T-cell (primary cell): ENCODE data around the gene ZNF362. TPM values are rescaled to one million over a fixed set of nuclear protein-coding genes. Genes with fewer than 3 reads are reported as not detected.

Source experiments
- ATAC-seq, 4 experiments: fragments of 200-7000 bp in 3 of 4; fragments of 150-1000 bp in 1 of 4; cut with Tn5 transposase; replicated peaks in 1 of 4; 1 replicate in 3 of 4; 2 replicates in 1 of 4; pipeline ENCODE4 v1.10.0; 2021; ENCODE audit warnings: moderate library complexity in 3 of 4, mild to moderate bottlenecking in 2 of 4, moderate number of reproducible peaks in 1 of 4
- CTCF ChIA-PET, 2 donors: fragments of 300-600 bp; sonication (Branson Sonifier 250); formaldehyde crosslinking; loops; one replicate each; lab custom pipeline; 2022; ENCODE audit warnings: antibody characterized with exemption in 2 of 2; lab: Charles Lee
- POLR2A ChIA-PET, 2 donors: fragments of 300-600 bp; sonication (Branson Sonifier 250); formaldehyde crosslinking; loops; one replicate each; lab custom pipeline; 2022; ENCODE audit warnings: antibody characterized with exemption in 2 of 2; lab: Charles Lee
- DNase-seq, 35 experiments: peaks; one replicate each; pipeline versions ENCODE4 v3.0.0 to v3.0.0-alpha.2; 2013 to 2023
- H3K27ac ChIP-seq: one replicate; pipeline ENCODE4 v1.5.1; 2013; ENCODE audit warnings: low read length
- H3K27me3 ChIP-seq, 2 experiments: replicated peaks in 1 of 2; 1 replicate in 1 of 2; 2 replicates in 1 of 2; pipeline versions ENCODE4 v1.6.1 to v1.7.0; 2013; ENCODE audit warnings: low read length in 1 of 2, mixed read lengths in 1 of 2; ENCODE audit not compliant: control insufficient read depth in 2 of 2, insufficient read depth in 2 of 2; ENCODE audit errors: extremely low read depth in 1 of 2
- H3K36me3 ChIP-seq, 2 donors: 1 replicate in 1 of 2; 2 replicates in 1 of 2; pipeline versions ENCODE4 v1.6.1 to v1.7.0; 2013; ENCODE audit warnings: low read length in 1 of 2; ENCODE audit not compliant: control insufficient read depth in 2 of 2, insufficient read depth in 1 of 2; ENCODE audit errors: extremely low read depth in 1 of 2
- H3K4me1 ChIP-seq, 2 experiments: 1 replicate in 1 of 2; 2 replicates in 1 of 2; pipeline versions ENCODE4 v1.6.1 to v1.7.0; 2013; ENCODE audit warnings: low read length in 2 of 2, mixed read lengths in 1 of 2; ENCODE audit not compliant: insufficient read depth in 2 of 2, control insufficient read depth in 1 of 2; ENCODE audit errors: extremely low read depth in 1 of 2
- H3K4me3 ChIP-seq, 2 donors: 1 replicate in 1 of 2; 2 replicates in 1 of 2; pipeline versions ENCODE4 v1.5.1 to v1.7.0; 2013; ENCODE audit warnings: mild to moderate bottlenecking in 2 of 2, low read length in 1 of 2, moderate library complexity in 1 of 2; ENCODE audit not compliant: control insufficient read depth in 1 of 2; ENCODE audit errors: extremely low read depth in 1 of 2
- H3K9me3 ChIP-seq: 2 replicates; pipeline ENCODE4 v1.7.0; 2013
- H3K27ac Mint-ChIP-seq, 2 donors: one replicate each; pipeline ENCODE4 v1.8.0; 2020 to 2021; ENCODE audit warnings: mild to moderate bottlenecking in 2 of 2, mixed read lengths in 2 of 2
- H3K27me3 Mint-ChIP-seq, 2 donors: one replicate each; pipeline ENCODE4 v1.8.0; 2021 to 2022; ENCODE audit warnings: mixed read lengths in 2 of 2
- H3K36me3 Mint-ChIP-seq: one replicate; pipeline ENCODE4 v1.8.0; 2021; ENCODE audit warnings: mixed read lengths
- H3K4me1 Mint-ChIP-seq, 3 donors: one replicate each; pipeline ENCODE4 v1.8.0; 2020 to 2022; ENCODE audit warnings: mixed read lengths in 3 of 3, mild to moderate bottlenecking in 1 of 3
- H3K4me3 Mint-ChIP-seq, 3 donors: one replicate each; pipeline ENCODE4 v1.8.0; 2020 to 2022; ENCODE audit warnings: mild to moderate bottlenecking in 3 of 3, mixed read lengths in 3 of 3, moderate library complexity in 3 of 3
- H3K9me3 Mint-ChIP-seq, 3 donors: one replicate each; pipeline ENCODE4 v1.8.0; 2020 to 2022; ENCODE audit warnings: mixed read lengths in 3 of 3
- WGBS: methylation state at CpG from one replicate; pipeline ENCODE4 v1.1.5; 2013; ENCODE audit warnings: missing lambda C conversion rate; ENCODE audit not compliant: insufficient coverage; 5-methylcytosine and 5-hydroxymethylcytosine counted together
- total RNA-seq, 35 experiments: library from RNA in 6 of 35; stranded (reverse) in 6 of 35; fragments of 120-200 nt in 1 of 35; gene quantifications; one replicate each; pipeline versions ENCODE4 v1.2.1 to v1.2.4 and lab custom pipeline; 2013 to 2026

The ZNF362 gene
- total RNA-seq, 5 donors from 2014 or later (not counting 1 experiment from before 2014, with no cell fraction given), result 22.9 to 31.4 (median 24.5) TPM

DNA sequence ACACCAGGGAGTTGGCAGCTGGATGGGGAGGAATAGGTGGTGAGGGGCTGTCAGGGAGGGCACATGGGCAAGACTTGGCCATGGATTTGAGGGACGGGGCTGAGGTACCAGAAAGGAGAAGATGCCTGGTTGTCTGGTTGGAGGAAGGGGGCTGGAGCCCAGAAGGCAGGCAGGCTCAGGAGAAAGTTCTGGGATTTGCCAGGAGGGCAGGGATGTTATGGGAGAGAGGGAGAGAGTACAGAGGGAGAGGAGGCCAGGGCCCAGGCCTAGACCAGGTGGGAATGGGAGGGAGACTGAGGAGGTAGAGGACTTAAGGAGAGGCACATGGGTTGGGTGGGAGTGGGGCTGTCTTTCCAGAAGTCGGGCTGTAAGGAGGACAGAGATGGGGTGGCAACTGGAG is 60.3 kb downstream of the ZNF362 start:
- no peak overlapping the region for H3K4me3 Mint-ChIP-seq
- WGBS, result 57% methylated on average over 2 of the region's 2 CpGs

DNA sequence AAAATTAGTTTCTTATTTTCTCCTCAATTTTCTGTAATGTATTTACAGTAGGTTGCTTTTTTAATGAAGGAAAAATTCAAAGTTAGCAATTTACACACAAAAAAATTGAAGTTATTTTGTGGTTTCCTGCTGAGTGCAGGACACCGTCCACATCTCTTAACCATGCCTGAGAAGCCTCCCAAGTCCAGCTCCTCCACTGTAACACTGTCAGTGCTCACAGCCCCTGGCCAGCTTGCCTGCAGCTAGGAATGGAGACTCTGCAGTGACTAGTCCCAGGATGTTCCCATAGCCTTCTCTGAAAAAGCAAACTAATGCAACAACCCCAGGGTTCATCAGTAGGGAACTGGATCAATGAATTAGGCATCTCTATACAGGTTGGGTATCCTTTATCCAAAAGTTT is 61.1 kb downstream of the ZNF362 start:
- Mint-ChIP-seq H3K27me3 (peaks cover 0 to 3% of the 10 kb centered on the region in 2 donors), H3K9me3 (no peaks in the 10 kb centered on the region), H3K36me3 (peaks cover 3% of the 10 kb centered on the region), H3K4me1 (peaks cover 0 to 8% (median 0%) of the 10 kb centered on the region in 3 donors), H3K4me3 (no peak overlapping the region), H3K27ac (no peak overlapping the region)
- DNase-seq (no peak), ATAC-seq (no peak)
- WGBS, result no CpG with 5 or more reads among the region's 1 CpG
- H3K27me3 ChIP-seq, result peaks cover 0 to 4% of the 10 kb centered on the region in 2 experiments
- no peaks in the 10 kb centered on the region for H3K9me3 ChIP-seq
- ChIA-PET CTCF (no interaction called here), POLR2A (no interaction called here)
- no peaks in the 10 kb centered on the region for H3K36me3 ChIP-seq
- H3K4me3 ChIP-seq, result no peak overlapping the region
- no peak overlapping the region for H3K27ac ChIP-seq
- no peaks in the 10 kb centered on the region for H3K4me1 ChIP-seq

More for the DNA sequence above, 60.3 kb downstream of the ZNF362 start:
- no peak for ATAC-seq
- Mint-ChIP-seq H3K27me3 (peaks cover 0 to 3% of the 10 kb centered on the region in 2 donors), H3K9me3 (no peaks in the 10 kb centered on the region), H3K27ac (no peak overlapping the region), H3K36me3 (peaks cover 3% of the 10 kb centered on the region), H3K4me1 (peaks cover 0 to 8% (median 0%) of the 10 kb centered on the region in 3 donors)
- no peaks in the 10 kb centered on the region for H3K4me1 ChIP-seq
- POLR2A ChIA-PET, result no interaction called here
- no peaks in the 10 kb centered on the region for H3K9me3 ChIP-seq
- no peak overlapping the region for H3K4me3 ChIP-seq
- CTCF ChIA-PET, result no interaction called here
- no peaks in the 10 kb centered on the region for H3K36me3 ChIP-seq
- H3K27ac ChIP-seq, result no peak overlapping the region
- peaks cover 0 to 11% of the 10 kb centered on the region in 2 experiments for H3K27me3 ChIP-seq
- DNase-seq, result no peak

DNA sequence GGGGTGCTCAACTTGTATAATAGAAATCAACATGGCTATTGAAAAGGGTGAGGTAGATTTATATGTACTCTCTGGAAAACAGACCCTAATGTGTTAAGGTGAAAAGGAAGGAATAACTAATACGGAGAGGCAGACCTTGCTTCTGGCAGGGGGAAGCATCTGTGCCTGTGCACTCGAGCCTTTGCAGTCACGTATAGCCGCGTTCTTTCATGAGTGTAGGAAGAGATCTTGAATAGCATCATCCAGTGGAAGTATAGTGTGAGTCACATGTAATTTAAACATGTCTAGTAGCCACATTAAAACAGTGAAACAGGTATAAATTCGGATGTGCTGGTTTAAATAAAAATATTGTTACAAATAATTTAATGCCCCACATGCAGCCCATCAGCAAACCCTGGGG is 61.7 kb downstream of the ZNF362 start:
- no peaks in the 10 kb centered on the region for H3K36me3 ChIP-seq
- WGBS, result 73% methylated on average over 4 of the region's 6 CpGs
- ChIA-PET CTCF (no interaction called here), POLR2A (no interaction called here)
- no peak overlapping the region for H3K27ac ChIP-seq
- Mint-ChIP-seq H3K4me3 (no peak overlapping the region), H3K27ac (no peak overlapping the region), H3K9me3 (no peaks in the 10 kb centered on the region), H3K4me1 (peaks cover 0 to 8% (median 0%) of the 10 kb centered on the region in 3 donors), H3K27me3 (peaks cover 0 to 3% of the 10 kb centered on the region in 2 donors), H3K36me3 (peaks cover 3% of the 10 kb centered on the region)
- ATAC-seq (no peak), DNase-seq (no peak)
- H3K9me3 ChIP-seq, result no peaks in the 10 kb centered on the region
- H3K4me3 ChIP-seq, result no peak overlapping the region
- peaks cover 0 to 4% of the 10 kb centered on the region in 2 experiments for H3K27me3 ChIP-seq
- H3K4me1 ChIP-seq, result no peaks in the 10 kb centered on the region

DNA sequence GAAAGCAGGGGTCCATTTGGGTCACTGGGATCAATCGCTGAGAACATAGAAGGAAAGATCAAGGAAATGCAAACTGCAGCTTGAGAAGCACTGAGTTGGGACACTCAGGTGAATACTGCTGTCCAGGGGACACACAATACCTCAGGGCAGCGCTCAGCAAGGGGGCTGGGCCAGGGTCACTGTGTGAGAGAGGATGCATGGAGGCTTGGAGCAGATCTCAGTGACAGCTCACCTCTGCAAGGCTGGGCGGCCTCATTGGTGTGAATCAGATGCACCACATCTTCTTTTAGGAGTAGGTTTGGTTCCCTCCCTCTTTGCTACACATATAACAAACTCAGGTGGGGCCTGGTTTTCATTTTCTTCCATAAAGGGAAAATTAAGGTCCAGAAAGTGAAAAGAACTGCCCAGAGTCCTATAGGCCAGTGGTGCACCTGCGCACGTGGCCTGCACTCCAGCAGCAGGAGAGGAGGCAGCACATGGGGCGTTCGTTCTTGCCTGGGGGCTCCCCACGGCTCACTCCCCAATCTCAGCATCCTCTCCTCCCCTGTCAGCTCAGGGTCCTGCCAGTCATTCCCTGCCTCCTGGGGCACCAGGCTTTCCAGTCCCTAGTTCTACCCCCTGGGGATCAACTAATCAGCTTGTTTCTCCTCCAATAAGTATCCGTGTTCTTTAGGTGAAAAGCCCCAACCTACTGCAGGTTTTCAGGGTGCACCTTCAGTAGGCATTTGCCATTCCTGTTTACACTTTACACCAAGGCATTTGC is 63.1 kb downstream of the ZNF362 start:
- Mint-ChIP-seq H3K4me1 (peaks cover 0 to 8% (median 0%) of the 10 kb centered on the region in 3 donors), H3K9me3 (no peaks in the 10 kb centered on the region), H3K27ac (no peak overlapping the region), H3K36me3 (peaks cover 9% of the 10 kb centered on the region), H3K27me3 (peaks cover 0 to 3% of the 10 kb centered on the region in 2 donors), H3K4me3 (no peak overlapping the region)
- no peak overlapping the region for H3K27ac ChIP-seq
- H3K4me1 ChIP-seq, result no peaks in the 10 kb centered on the region
- H3K27me3 ChIP-seq, result peaks cover 0 to 3% of the 10 kb centered on the region in 2 experiments
- H3K4me3 ChIP-seq, result no peak overlapping the region
- ChIA-PET CTCF (no interaction called here), POLR2A (no interaction called here)
- WGBS, result 88% methylated on average over 7 of the region's 9 CpGs
- ATAC-seq, result no peak
- no peak for DNase-seq
- peaks cover 3 to 11% of the 10 kb centered on the region in 2 donors for H3K36me3 ChIP-seq
- H3K9me3 ChIP-seq, result no peaks in the 10 kb centered on the region

DNA sequence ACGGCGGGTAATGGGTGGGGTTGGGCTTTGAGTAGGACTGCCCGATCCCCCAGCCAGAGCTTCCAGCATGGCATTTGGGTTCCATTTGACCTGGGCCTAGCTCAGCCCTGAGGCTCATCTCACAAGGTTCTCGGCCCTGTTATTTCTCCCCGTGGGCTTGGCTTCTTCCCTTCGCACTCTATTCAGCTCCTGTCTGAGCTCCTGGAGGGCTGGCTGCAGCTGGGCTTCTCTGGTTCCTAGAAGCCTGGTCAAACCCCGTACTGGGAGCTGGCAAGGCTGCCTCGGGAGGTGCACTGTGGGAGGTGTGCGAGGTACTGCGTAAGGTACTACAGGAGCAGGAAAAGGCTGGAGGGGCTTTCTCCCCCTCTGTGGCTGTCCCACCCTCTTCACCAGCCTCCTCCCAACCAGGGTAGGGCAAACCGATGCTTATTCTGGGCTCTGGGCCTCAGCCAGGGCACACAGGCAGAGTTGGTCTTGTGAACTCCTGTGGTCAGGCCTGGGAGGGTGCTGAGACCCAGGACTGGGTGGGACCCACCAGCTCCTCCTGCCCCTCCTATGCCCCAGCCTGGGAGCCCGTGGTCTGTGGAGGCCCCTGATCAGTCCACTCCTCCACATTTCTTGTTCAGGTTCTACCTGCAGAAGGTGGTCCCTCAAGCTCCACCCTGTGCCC is 63.8 kb downstream of the ZNF362 start:
- Mint-ChIP-seq H3K9me3 (no peaks in the 10 kb centered on the region), H3K27ac (no peak overlapping the region), H3K36me3 (peaks cover 14% of the 10 kb centered on the region), H3K4me1 (peaks cover 0 to 8% (median 0%) of the 10 kb centered on the region in 3 donors), H3K27me3 (no peaks in the 10 kb centered on the region), H3K4me3 (no peak overlapping the region)
- Histone ChIP-seq H3K27me3 (no peaks in the 10 kb centered on the region), H3K36me3 (peaks cover 11 to 18% of the 10 kb centered on the region in 2 donors), H3K9me3 (no peaks in the 10 kb centered on the region), H3K4me1 (no peaks in the 10 kb centered on the region), H3K27ac (no peak overlapping the region), H3K4me3 (no peak overlapping the region)
- CTCF ChIA-PET, result no interaction called here
- WGBS, result 81% methylated on average over 6 of the region's 12 CpGs
- POLR2A ChIA-PET, result no interaction called here
- DNase-seq, result no peak
- ATAC-seq, result no peak

DNA sequence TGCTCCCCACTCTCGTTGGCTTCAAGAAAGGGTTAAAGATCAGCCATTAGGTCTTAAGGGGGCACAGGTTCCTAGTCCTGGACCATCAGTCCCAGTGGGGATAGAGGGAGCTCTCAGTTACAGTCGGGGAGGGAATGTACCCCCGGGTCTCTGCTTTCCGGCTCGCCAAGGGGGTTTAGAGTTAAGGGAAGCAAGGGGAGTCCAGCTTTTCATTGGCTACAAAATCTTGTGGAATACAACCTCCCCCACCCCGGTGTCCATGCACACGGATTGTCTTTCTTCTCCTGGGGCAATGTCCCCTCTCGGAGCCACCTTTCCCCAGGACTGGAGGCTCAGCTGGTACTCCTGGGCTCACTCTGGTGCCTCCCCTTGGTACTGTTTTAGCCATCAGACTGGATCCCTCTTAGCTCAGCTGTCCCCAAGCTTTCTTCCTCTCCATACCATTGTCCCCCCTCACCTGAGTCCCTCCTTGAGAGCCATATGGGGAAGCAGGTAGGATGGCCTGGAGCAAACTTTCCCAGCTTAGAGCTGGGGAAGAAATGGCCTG is 64.4 kb downstream of the ZNF362 start, which contains the start of gene A3GALT2:
TSS of gene A3GALT2 (minus strand) at position 480 of the 547 bp plus-strand sequence. CDS start at position 480, 0 bp downstream.
- Mint-ChIP-seq H3K9me3 (no peaks in the 10 kb centered on the region), H3K27me3 (no peaks in the 10 kb centered on the region), H3K36me3 (peaks cover 17% of the 10 kb centered on the region), H3K4me3 (no peak within 1 kb of the TSS), H3K27ac (no peak within 1 kb of the TSS), H3K4me1 (peaks cover 0 to 4% (median 0%) of the 10 kb centered on the region in 3 donors)
- no peaks in the 10 kb centered on the region for H3K4me1 ChIP-seq
- no peaks in the 10 kb centered on the region for H3K9me3 ChIP-seq
- H3K4me3 ChIP-seq, result no peak within 1 kb of the TSS
- no peaks in the 10 kb centered on the region for H3K27me3 ChIP-seq
- ATAC-seq, result no peak
- H3K27ac ChIP-seq, result no peak within 1 kb of the TSS
- no peak for DNase-seq
- POLR2A ChIA-PET, result no interaction called here
- H3K36me3 ChIP-seq, result peaks cover 14 to 24% of the 10 kb centered on the region in 2 donors
- CTCF ChIA-PET, result no interaction called here
- 100% methylated on average over 3 of the region's 8 CpGs for WGBS
